Ecto neural progenitor cell (in vitro differentiated cells): Measurements from ENCODE around the gene ATP8B4.

Experiments used
- DNase-seq: peaks from one replicate; pipeline ENCODE4 v3.0.0-alpha.2; 2018; ENCODE audit warnings: low spot score

The ATP8B4 gene

GRCh38 chr15:49898097-49898496 is 220.9 kb downstream of the ATP8B4 start:
- no peak for DNase-seq

- DNase-seq, result no peak
Observed at GRCh38 chr15:49895347-49896223, 223.4 kb downstream of the ATP8B4 start.

DNA sequence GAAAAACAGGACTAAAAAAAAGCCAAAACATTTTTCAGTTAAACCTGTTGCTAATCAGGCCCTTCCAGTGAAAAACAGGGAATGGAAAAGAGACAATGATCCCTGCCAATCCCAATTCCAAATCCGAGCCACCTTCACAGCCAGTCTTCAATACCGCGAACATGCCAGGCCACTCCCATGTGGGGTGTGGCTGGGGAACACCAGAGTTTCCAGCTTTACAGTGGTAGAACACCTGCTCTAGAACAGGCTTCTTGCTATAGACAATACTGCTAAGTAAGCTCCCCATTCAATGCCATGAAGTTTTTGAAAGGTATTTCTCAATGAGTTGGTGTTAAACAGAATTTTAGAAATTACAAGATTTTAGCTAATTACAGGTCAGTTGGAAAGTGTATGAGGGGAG is 228.3 kb downstream of the ATP8B4 start:
- no peak for DNase-seq

- DNase-seq, result no peak
Observed at GRCh38 chr15:49889536-49889935, 229.5 kb downstream of the ATP8B4 start.

DNA sequence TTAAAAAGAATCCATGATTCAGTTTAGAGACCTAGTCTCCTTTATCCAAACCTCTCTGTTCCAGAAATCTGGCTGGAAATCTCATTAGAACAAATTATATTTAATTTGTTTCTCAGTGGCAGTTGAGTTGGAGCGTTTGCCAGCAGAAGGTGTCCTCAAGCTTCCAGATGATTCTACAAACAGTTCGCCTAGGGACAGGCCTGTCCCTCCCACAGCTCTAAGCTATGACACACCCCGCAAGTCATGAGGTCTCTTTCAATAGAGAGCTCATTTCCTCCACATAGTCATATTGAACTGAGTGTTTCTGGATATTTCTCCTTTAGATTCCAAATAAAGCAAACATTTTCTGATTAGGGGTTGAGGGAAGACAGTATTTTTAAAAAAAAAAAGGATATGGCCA is 230.3 kb downstream of the ATP8B4 start:
- DNase-seq, result no peak

DNA sequence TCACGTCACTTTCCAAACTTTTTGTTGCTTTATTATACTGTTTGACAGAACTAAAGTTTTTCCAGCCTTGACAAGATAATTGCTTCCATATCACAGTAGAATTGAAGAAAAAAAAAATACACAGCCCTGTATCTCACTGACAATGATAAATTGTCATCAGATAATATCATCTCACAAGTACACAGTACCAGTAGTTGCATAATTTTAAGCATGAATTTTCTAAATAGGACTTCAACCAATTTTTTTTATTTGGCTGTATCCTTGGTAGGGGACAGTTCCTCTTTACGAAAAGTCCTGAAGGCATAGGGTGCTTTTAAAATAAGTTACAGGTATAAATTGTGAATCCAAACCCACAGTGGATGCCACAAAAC is 230.7 kb downstream of the ATP8B4 start:
- no peak for DNase-seq

- no peak for DNase-seq
Observed at GRCh38 chr15:49887659-49888322, 231.2 kb downstream of the ATP8B4 start.

DNA sequence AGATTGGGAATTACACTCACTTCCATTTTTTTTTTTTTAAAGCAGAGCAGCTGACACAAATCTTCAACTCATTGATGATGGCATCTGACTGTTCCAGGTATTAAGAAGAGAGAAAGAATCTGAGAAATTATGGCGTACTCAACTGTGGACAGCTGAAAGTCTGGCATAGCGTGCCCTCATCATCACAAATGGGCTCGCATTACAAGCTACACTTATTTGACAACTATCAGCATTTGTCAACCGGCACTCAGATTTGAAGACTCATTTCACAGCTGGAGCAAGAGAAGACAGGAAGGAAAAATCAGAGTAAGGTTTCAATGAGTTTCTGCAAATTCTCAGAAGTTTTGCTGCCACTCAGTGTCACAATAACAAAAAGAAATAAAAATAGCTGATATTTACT is 235.9 kb downstream of the ATP8B4 start:
- DNase-seq, result no peak

GRCh38 chr15:49881866-49882265 is 237.2 kb downstream of the ATP8B4 start:
- DNase-seq, result no peak

DNA sequence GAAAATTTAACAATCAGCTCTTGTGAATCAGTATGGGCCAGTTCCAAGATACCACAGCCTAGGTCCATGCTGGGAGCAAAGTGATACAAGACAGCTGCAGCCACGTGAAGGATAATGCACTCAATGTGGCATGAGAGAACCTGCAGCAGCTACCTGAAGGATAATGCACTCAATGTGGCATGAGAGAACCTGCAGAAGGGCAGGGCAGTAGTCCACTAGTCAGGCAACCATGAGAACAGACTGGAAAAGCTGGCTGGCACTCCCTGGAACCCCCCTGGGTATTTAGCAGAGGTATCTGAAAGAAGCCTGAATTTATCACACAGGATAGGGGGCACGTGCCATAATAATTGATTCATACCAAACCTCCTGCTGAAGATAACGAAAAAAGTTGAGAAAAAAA is 237.6 kb downstream of the ATP8B4 start:
- DNase-seq, result no peak

GRCh38 chr15:49877873-49878521 is 241.0 kb downstream of the ATP8B4 start:
- DNase-seq, result no peak

- no peak for DNase-seq
Observed at GRCh38 chr15:49877117-49877872, 241.7 kb downstream of the ATP8B4 start.

GRCh38 chr15:49876401-49877038 is 242.5 kb downstream of the ATP8B4 start:
- no peak for DNase-seq

GRCh38 chr15:49875392-49875791 is 243.6 kb downstream of the ATP8B4 start:
- no peak for DNase-seq

DNA sequence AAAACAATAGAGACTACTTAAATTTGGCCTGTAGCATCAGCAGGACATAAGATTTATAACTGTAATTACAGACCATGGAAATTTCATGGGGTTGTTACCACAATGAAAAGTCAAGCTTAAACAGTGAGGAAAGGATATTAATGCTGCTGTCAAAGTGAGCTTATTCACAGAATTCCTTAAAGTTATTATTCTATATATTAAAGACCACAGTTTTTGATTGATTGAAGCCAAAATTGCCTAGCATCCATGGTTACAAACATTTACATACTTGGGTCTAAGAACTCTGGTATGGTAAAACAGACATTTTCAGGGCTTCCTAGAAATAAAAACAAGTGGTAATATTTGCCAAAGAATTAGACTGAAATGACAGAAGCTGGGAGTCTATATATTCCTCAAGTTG is 248.6 kb downstream of the ATP8B4 start:
- no peak for DNase-seq

- no peak for DNase-seq
Observed at GRCh38 chr15:49868348-49868747, 250.7 kb downstream of the ATP8B4 start.

DNA sequence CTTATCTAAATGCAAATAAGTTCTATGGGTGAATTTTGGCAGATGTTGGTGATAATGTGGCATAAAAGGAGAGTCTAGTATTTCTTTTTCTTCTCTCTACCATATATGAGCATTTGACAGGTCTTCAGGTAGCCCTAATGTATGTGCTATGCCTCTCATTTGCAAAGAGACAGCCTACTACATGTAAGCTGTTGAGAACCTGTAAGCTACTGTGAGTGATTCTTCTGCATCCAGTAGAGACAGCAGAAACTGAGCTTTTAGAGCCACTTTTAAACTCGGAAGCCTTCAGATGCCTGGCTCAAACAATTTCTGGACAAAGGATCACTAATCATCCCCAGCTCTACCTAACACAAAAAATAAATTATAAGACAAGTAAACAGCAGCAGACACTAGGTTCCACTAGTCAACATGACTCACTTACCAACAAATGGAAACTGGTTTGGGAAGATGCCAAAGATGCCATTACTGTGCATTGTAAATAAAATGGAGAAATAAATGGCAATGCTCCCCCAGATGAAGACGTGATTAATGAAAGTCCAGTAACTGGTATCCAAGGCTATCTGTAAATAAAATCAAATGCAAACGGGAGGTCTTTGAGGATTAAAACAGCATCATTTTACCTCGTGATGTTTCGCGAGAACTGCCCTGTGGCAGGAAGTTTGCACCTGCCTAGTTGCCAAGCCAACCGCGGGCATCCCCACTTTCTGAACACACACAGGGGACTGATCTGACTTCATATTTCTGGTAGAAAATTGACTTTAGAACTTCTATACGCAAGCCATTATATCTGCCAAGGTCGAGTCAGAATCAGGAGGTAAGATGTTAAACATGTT is 252.9 kb downstream of the ATP8B4 start:
- no peak for DNase-seq

DNA sequence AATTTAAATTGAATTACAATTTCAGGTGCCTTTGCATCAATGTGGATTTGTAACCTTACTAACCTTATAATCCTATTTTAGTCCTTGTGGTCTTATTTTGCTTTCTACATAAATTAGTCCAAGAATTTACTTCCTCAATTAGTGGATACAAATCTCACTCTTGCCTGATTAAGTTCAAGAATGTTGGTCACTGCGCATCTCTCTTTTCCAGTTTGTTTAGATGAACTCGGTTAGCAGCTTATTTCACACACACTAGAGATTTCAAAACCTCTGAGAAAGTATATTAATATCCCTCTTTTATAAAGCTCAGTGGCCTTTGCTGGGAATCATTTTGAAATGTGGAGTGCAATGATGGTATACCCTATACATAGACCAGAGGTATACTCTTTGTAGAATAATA is 254.8 kb downstream of the ATP8B4 start:
- DNase-seq, result no peak

- no peak for DNase-seq
Observed at GRCh38 chr15:49863431-49864224, 255.4 kb downstream of the ATP8B4 start.

GRCh38 chr15:49860101-49860500 is 258.9 kb downstream of the ATP8B4 start:
- DNase-seq, result no peak
